ENCODE measurements around the gene NKAIN1.

DNA sequence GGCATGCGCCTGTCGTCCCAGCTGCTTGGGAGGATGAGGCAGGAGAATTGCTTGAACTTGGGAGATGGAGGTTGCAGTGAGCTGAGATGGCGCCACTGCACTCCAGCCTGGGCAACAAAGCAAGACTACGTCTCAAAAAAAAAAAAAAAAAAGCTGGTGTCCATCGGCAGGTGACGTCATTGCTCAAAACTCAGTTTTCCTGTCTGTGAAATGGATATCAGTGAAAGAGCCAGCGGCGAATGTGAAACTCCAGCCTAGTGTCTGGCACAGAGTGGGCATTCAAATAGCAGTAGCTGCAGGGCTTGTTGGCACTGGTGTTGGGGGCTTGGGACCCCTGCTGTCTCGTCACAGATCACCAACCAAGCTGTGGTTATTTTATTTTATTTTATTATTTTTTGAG is 75.8 kb downstream of the NKAIN1 start:
- TF ChIP-seq, protein P1, sequence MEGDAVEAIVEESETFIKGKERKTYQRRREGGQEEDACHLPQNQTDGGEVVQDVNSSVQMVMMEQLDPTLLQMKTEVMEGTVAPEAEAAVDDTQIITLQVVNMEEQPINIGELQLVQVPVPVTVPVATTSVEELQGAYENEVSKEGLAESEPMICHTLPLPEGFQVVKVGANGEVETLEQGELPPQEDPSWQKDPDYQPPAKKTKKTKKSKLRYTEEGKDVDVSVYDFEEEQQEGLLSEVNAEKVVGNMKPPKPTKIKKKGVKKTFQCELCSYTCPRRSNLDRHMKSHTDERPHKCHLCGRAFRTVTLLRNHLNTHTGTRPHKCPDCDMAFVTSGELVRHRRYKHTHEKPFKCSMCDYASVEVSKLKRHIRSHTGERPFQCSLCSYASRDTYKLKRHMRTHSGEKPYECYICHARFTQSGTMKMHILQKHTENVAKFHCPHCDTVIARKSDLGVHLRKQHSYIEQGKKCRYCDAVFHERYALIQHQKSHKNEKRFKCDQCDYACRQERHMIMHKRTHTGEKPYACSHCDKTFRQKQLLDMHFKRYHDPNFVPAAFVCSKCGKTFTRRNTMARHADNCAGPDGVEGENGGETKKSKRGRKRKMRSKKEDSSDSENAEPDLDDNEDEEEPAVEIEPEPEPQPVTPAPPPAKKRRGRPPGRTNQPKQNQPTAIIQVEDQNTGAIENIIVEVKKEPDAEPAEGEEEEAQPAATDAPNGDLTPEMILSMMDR (optimal IDR thresholded peaks at IDR 0.05 in 1 of 3, IDR thresholded peaks at IDR 0.05 in 1 of 3, conservative IDR thresholded peaks at IDR 0.05 in 1 of 3; ENCODE audit: extremely low read depth in 1 of 3, insufficient read depth in 2 of 3, low read length in 3 of 3): no peak
- TF ChIP-seq EZH2 (IDR thresholded peaks at IDR 0.05; ENCODE audit: low read length): no peak
